GM18861 (cell line): Measurements from ENCODE around the gene FAM83F.

Experiments used
- ATAC-seq: cut with Tn5 transposase; IDR thresholded peaks from one replicate; pipeline ENCODE4 v1.9.1; 2021; ENCODE audit not compliant: unreplicated experiment

The FAM83F gene

DNA sequence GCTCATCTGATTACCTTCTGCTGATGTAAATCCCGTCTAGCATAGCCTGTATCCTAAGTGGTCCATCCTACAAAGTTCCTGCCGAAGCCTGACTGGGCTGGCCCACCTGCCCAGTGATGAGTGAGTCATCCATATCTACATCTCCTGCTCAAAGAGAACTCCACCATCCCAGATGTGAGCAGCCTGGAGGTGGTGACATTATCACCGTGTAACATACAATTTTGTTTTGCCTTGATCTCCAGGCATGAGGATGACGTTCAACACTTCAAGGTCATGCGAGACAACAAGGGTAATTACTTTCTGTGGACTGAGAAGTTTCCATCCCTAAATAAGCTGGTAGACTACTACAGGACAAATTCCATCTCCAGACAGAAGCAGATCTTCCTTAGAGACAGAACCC is 29.0 kb upstream of the FAM83F start:
- ATAC-seq, result no peak

DNA sequence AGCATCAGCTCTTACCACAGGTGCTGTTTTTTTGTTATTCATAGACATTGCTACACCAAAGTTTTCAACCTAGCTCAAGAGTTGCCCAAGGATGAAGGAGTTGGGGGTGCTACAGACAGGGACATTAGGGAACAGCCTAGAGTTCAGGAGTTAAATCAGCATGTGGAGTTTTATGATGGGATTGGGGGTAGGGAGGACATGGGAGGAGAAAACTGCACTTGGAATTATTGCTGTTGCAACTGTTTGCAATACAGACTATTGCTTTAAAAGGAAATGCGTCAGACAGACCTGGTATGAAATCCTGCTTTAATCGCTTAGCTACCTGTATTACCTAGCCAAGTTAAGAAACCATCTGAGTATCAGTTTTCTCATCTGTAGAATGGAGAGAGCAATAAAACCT is 28.3 kb upstream of the FAM83F start:
- no peak for ATAC-seq

DNA sequence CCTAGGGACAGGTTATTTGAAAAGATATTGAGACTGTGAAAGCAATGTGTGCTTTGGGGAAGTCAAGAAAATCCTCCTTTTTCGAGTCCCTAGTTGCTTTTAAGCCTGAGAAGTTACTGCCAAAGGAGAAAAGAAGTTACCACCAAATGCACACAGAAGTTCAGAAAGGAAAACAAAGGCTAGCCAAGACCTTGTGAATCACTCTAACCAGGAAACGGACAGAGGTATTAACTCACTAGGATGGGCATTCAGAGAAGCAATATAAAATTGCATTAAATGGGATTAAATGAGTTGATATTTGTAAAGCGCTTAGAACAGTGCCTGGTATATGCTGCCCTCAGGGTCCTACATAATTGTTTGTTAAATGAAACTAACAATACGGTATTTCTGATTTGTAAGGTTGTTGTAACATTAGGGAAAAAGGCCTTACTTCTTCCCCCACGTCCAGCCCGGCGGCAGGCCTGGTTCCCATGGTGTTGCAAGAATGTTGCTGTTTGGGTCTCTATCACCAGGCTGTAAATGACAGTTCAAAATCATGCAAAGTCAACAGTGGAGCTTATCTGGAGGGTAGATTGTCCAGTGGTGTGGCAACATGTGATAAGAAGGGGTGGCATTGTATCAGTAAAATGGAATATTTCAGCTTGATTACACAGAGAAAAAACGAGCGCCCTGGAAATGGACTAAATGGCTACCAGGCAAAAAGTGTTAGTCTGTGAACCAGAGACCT is 27.5 kb upstream of the FAM83F start:
- no peak for ATAC-seq

DNA sequence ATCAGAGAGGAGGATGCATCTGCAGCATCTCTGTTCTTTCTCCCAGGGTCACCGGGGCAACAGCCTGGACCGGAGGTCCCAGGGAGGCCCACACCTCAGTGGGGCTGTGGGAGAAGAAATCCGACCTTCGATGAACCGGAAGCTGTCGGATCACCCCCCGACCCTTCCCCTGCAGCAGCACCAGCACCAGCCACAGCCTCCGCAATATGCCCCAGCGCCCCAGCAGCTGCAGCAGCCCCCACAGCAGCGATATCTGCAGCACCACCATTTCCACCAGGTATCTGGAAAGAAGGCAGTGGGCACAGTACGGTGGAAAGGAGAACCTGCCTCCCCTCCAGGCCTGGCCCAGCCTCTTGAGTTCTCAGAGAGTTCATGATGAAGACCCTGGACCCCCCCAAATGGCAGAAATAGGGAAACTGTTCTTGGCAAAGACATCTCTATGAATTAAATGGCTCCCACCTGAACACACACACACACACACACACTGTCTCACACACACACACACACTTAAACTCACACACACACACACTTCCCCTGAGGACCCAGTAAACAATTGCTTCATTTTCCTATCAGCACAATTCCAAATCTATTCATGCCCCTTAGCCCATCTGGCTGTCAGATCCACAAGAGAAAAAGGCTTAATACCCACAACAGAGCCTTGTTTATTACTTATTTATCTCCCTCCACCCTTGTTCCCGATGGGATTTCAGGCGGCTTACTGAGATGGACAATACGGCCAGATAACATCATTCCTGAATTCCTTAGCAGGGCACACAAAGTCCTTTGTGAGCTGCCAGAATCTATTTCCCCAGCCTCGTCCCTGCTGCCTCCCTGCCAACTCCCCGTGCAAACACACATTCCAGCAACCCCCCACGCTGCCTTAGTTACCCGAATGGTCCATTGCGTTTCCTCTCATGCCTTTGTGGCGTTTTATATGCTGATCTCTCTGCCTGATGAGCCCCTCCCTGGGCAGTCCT is 26.5 kb upstream of the FAM83F start:
- ATAC-seq, result no peak

DNA sequence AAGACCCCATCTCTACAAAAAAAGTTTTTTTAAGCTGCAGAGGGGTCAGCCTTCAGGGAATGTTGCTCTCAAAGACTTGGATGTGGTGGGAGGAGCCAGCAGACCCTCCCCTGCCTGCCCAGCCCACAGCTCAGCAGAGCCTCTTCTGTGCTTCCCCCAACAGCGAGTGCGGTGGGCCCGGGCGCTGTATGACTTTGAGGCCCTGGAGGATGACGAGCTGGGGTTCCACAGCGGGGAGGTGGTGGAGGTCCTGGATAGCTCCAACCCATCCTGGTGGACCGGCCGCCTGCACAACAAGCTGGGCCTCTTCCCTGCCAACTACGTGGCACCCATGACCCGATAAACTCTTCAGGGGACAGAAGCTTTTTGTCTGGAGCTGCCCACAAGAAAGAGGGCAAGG is 24.0 kb upstream of the FAM83F start:
- no peak for ATAC-seq

DNA sequence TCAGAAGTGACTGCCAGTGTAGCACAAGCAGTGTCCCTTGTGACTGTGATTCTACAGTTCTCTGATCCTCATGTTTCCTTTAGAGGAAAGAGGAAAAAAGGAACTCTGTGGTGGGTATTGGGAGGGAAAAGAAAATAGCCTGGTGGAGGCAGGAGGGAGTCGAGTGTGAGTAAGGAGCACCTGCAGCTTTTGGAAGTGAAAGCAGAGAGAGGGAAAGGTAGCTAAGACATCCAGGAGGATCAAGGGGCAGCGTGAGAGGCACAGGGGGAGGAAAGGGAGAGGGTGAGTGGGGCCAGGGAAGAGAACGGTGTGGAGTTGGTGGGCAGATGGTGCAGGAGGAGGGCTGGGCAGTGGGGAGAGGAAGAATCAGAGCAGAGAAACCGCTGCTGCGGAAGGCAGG is 22.1 kb upstream of the FAM83F start:
- no peak for ATAC-seq

DNA sequence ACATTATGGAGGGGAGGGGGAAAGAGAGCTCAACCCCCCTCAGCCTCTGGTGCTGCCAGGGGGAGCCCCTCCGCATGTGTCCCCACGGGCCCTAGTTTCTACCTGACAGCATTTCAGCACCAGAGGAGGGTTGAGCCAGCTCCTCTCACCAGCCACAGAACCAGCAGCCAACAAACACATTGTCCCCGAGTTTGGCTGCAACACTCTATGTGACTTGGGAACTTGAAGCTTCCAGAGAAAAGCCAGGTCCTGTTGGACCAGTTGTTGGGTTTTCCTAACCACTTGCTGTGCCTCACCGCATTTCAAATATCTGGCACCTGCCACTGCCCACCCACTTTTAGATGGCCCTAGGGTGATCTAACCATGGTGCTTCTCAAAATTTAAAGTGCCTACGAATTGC is 21.1 kb upstream of the FAM83F start:
- no peak for ATAC-seq

DNA sequence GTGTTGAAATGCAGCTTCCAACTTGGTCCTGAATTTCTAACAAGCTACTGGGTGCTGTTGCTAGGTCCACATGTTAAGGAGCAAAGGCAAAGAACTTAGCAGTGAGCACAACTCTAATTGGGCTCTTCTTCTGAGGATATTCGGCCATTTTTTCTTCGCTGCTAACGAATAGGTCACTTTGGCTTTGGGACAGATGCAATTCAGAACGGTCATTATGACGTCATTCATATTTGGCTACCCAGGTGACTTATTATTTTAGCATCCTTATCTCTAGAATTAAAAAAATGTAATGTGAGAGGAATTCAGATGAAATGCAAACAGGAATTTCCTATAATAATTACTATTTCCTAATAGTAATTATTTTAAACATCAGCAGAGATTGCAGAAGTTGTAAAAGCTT is 20.7 kb upstream of the FAM83F start:
- ATAC-seq, result no peak

DNA sequence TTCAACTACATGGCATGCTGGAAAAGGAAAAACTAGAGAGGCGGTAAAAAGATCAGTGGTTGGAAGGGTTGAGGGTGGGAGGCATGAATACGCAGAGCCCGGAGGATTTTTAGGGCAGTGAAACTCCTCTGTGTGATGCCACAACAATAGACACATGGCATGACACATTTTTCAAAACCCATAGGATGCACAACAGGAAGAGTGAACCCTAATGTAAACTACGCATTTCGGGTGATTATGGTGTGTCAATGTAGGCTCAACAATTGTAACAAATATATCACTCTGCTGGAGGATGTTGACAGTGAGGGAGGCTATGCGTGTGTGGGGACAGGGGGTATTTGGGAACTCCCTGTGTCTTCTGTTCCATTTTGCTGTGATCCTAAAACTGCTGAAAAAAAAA is 15.7 kb upstream of the FAM83F start:
- ATAC-seq, result no peak

DNA sequence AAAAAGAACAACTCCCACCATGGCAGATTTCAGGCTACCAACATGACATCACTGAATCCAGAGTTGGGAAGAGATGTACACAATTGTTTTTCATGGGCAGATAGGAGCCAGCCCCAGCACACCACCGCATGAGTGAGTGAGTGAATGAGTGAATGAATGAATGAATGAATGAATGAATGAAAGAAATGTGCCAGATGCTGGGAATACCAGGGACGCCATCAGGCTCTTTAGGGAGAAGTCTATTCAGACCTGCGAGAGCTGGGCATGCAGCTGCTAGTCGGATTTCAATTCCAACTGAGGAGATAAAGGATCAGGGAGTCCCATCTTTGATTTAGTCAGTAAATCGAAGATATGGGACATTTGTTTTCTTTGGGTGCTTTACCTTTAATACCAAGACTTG is 15.3 kb upstream of the FAM83F start:
- no peak for ATAC-seq

DNA sequence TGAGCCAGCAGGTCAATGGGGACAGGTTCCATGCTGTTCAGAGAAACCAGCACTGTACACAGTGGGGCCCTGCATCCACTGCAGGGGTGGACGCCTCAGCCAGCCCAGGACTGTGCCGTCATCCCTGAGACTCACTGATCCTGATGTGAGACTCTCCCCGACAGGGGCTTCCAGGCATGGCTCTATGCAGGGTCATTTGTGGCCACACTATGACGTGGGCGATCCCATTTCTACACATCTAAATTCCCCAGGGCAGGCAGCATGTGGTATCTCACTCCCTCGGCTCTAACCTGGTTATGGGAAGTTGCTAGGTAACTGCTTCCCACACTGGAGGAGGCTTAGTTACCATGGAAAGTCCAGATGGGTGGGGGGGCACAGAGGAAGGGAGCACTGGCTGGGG is 14.2 kb upstream of the FAM83F start:
- ATAC-seq, result no peak

DNA sequence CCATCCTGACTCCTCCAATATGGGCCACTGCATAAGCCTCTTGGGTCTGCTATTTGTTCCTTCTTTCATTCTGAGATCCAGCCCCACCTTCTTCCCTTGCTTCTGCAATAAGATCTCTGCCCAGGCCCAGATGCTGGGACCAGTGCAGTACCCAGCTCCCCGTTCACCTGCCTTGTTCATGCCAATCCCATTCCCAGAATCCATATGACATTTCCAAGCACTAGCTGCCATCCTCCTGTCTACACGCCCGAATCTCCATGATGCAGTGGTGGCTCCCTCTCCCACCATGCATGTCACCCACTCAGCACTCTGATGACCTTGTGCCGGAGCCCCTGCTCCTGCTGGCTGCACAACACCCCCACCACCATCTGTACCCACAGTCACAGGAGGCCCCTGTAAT is 11.4 kb upstream of the FAM83F start:
- no peak for ATAC-seq

DNA sequence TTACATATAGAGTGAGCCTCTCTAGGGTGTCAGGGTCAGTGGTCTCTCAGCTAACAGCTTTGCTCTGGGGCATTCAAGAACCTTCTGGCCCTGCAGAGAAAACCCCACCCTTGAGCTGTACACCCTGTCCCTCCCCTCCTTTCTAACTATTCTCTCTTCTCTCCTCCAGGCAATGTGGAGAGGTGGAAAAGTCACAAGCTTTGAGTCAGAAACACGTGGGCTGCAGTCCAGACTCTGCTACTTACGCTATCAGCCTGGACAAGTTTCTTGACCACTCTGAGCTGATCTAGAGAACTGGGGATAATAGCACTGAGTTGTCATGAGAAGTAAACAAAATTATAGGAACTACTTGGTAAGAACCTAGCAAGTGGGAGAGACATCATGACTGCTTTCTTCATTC is 10.7 kb upstream of the FAM83F start:
- ATAC-seq, result no peak

DNA sequence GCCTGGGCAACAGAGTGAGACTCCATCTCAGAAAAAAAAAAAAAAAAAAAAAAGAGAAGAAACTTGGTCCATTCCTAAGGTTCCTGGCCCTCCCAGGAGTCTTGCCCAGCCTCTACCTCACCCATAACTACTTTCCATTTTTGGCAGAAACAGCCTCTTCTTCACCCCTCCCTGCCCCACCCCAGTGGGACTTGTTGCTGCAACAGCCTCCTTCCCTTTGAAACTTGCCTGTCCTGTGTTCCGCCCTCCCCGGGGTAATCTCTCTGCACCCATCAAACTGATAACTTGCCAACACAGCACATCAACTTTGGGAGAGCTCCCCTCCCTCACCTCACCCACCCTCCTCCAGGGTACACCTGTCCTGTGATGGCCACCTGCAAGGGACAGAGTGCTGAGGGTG is 10.0 kb upstream of the FAM83F start:
- no peak for ATAC-seq

DNA sequence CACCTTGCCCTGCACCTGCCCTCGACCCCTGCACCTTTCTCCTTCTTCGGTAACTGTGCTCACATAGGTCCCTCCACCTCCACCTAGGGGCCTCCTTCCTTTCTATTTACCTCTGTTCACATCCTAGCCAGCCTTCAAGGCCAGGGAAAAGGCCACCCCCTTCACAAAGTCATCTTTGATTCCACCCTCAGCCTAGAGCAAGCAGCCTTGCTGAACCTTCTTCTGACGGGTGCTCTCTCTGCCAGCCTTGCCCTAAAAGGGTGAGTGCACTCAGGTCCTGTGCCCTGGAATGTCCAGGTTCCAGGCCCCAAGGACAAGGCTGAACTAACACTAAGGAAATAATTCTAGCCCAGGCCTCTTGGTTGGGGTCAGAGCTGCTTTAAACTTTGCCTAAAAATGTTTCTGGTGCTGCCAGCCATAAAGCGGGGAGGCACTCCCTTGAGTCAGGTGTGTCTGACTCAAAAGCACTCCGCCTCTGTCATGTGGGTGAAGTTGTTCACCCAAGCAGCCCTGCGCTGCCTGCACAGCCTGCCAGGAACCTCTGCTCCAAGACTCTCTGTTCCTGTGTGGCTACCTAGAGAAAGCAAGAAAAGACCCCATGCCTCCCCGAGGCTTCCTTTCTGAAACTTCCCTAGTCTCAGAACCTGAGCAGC is 9.2 kb upstream of the FAM83F start:
- ATAC-seq, result no peak

DNA sequence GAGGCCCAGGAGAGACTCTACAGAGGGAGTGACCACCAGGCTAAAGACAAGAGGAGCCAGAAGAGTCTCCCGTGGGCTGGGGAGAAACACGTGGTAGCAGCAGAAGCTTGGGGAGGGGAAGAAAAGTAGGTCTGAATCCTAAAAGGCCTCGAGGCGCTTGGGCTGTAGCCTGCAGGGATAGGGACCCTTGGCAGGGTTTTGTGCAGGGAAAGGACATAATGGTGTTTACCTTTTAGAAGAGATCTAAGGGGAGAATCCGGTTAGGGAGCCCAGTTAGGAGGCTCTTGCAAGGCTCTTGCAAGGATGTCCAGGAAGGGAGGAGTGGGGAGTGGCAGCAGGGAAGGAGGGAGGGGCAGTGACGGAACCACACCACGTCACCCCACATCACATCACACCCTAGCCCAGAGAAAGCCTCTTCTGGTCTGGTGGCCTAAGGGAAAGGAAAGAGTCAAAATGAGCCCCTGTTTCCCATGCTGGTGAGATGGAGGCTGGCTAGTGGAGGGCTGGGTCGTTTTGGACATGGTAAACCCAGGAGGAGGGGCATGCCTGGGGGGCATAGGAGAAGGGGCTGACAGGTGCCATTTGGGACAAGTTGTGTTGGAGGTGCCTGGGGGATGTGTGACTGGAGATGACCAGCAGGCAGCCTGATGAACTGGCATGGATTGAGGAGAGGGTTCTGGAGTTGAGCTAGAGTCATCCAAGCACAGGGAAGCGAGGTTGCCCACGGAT is 6.2 kb upstream of the FAM83F start:
- ATAC-seq, result no peak

DNA sequence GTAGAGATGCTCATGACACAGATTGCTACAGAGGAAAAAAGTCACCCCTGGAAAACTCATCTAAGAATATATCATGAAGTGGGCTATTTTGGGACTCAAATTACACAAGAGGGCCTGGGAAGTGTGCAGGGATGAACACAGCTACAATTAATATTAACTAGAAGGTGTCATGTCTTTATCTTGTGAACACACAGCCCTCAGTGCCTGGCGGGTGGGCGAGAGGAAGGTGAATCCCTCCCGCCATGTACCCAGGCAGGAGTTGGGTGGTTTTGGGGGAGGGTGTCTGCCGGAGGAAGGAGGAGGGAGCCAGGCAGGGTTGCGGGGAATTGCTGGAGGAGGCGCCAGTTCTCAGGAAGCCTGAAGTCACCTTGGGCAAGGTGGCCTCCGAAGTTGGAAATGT is 5.1 kb upstream of the FAM83F start:
- no peak for ATAC-seq

DNA sequence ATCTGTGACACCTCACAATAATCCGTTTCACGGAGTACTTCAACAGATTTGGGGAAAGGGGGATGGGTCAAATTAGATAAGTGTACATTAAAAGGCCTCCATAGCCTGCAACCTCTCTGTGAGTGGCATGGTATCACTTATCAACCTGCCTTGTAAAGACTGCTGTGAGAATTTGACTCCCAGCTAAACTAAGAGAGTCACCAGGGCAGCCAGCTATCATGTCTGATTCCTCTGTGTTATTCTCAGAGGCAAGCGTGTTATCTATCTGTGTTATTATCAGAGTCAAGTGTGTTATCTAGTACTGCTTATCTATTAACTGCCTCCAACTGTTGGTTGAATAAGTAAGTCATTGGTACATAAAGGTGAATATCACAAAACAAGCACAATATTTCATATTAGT is 4.1 kb upstream of the FAM83F start:
- no peak for ATAC-seq

DNA sequence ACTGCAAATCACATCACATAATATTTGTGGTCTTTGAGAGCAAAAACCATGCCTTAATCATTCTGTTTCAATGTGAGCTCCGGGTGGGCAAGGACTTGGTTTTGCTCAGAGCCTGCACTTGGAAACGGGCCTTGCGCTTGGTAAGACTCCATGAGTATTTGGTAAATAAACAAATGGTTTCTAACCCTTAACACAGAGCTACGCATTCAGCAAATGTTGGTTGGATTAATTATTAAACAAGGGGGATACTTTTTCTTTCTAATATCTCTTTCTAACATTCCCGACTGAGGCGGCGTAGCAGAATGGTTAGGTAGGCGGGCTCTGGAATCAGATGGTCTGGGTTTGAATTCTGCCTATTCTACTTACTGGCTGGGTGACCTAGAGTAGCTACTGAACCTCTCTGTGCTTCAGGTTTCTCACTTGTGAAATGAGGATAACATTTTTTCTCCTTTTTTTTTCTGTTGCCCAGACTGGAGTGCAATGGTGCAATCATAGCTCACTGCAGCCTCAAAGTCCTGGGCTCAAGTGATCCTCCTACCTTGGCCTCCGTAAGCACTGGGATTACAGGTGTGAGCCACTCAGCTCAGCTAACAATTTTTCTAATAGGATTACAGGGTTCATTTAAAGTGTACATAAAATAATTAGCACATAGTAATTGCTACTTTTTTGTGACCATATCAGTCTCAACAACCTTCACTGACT is 3.4 kb upstream of the FAM83F start:
- ATAC-seq, result no peak

DNA sequence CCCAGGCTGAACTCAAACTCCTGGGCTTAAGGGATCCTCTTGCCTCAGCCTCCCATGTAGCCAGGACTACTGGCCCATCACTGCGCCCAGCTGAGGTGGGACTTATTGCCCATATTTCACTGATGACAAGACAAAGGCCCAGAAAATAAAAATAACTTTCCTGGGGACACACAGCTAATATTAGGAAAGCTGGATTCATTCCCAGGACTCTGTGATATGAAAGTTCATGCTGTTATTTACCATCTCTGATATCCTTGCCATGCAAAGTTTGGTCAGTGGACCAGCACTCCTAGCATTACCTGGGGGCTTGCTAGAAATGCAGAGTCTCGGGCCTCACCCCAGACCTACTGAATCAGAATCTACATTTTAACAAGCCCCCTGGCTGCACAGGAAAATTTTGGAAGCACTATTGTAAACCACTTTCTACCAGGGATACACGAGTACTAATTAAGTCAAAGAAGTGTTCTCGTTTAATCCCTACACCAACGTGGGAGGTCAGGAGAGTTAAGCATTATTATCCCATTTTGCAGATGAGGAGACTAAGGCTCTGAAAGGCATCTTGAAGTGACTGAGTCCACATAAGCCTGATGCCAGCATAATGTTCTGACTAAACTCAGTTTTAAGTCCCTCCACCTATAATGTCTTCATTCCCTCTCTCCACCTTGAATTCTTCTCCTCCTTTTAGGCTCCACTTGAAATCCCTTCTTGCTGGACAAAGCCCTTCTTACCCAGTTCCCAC is 2.5 kb upstream of the FAM83F start:
- no peak for ATAC-seq
